Activated CD4-positive, alpha-beta T cell treated with anti-CD3 and anti-CD28 coated beads for 48 hours (primary cell): Measurements from ENCODE around the gene C1QTNF1.

ENCODE experiments used
- DNase-seq: peaks from one replicate; pipeline ENCODE4 v3.0.0-alpha.2; 2020

C1QTNF1 gene

GRCh38 chr17:78993241-78993956 is 30.6 kb upstream of the C1QTNF1 start:
- DNase-seq: peak; percentile 73

GRCh38 chr17:78993981-78994671 is 29.8 kb upstream of the C1QTNF1 start:
- DNase-seq: no peak

GRCh38 chr17:78995022-78995760 is 28.8 kb upstream of the C1QTNF1 start:
- DNase-seq: no peak

- no peak for DNase-seq
Observed at GRCh38 chr17:78995761-78996451, 28.1 kb upstream of the C1QTNF1 start.

- DNase-seq: no peak
Observed at GRCh38 chr17:78996781-78997201, 27.2 kb upstream of the C1QTNF1 start.

- DNase-seq: no peak
Observed at GRCh38 chr17:78997231-78997741, 26.7 kb upstream of the C1QTNF1 start.

- no peak for DNase-seq
Observed at GRCh38 chr17:78997881-78998280, 26.1 kb upstream of the C1QTNF1 start.

GRCh38 chr17:78998311-78999055 is 25.5 kb upstream of the C1QTNF1 start:
- no peak for DNase-seq

- no peak for DNase-seq
Observed at GRCh38 chr17:78999056-78999768, 24.8 kb upstream of the C1QTNF1 start.

GRCh38 chr17:78999947-79000395 is 24.0 kb upstream of the C1QTNF1 start:
- DNase-seq: no peak

GRCh38 chr17:79000396-79001189 is 23.4 kb upstream of the C1QTNF1 start:
- DNase-seq: no peak

GRCh38 chr17:79001190-79002020 is 22.6 kb upstream of the C1QTNF1 start:
- DNase-seq: no peak

- no peak for DNase-seq
Observed at GRCh38 chr17:79002291-79002690, 21.7 kb upstream of the C1QTNF1 start.

GRCh38 chr17:79002796-79003593 is 21.0 kb upstream of the C1QTNF1 start:
- DNase-seq: no peak

GRCh38 chr17:79003661-79004411 is 20.1 kb upstream of the C1QTNF1 start:
- no peak for DNase-seq

- DNase-seq: no peak
Observed at GRCh38 chr17:79005063-79005861, 18.7 kb upstream of the C1QTNF1 start.

GRCh38 chr17:79006046-79006445 is 17.9 kb upstream of the C1QTNF1 start:
- DNase-seq: no peak
